HG03432 (cell line): ENCODE data around the gene HIF1A.
"Not testable (repeated sequence)": the region's sequence is repeated elsewhere in the genome, so short reads cannot be mapped to it uniquely, and the experiment has no call there.

ENCODE experiments used
- ATAC-seq: cut with Tn5 transposase; IDR thresholded peaks from one replicate; pipeline ENCODE4 v1.9.1; 2021; ENCODE audit warnings: mild to moderate bottlenecking, moderate library complexity; ENCODE audit not compliant: unreplicated experiment

HIF1A gene

DNA sequence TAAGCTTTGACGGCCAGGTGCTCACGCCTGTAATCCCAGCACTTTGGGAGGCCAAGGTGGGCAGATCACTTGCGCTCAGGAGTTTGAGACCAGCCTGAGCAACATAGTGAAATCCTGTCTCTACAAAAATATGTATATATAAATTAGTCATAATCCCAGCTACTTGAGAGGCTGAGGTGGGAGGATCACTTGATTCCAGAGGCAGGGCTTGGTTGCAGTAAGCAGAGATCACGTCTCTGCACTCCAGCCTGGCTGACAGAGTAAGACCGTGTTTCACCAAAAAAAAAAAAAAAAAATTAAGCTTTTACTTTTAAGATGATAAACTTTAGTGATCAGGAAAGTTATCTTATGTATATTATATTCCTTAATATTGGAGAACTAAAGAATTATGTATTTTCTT lies 48.9 kb downstream of the HIF1A start:
- ATAC-seq: no peak

DNA sequence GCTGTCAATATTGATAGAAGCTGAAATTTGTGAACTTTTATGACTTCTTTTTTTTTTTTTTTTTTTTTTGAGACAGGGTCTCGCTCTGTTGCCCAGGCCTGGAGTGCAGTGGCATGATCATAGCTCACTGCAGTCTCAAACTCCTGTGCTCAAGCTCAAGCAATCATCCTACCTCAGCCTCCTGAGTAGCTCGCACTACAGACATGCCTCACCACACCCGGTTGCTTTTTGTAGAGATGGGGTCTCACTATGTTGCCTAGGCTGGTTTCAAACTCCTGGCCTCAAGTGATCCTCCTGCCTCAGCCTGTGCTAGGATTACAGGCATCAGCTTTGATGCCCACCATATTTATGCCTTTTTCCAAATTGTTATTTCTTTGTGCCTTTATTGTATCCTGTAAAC lies 51.0 kb downstream of the HIF1A start:
- not testable (repeated sequence) for ATAC-seq

DNA sequence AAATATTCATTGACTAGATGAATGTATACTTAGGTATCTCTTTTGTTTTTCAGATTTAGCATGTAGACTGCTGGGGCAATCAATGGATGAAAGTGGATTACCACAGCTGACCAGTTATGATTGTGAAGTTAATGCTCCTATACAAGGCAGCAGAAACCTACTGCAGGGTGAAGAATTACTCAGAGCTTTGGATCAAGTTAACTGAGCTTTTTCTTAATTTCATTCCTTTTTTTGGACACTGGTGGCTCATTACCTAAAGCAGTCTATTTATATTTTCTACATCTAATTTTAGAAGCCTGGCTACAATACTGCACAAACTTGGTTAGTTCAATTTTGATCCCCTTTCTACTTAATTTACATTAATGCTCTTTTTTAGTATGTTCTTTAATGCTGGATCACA lies 51.6 kb downstream of the HIF1A start:
- no peak for ATAC-seq

DNA sequence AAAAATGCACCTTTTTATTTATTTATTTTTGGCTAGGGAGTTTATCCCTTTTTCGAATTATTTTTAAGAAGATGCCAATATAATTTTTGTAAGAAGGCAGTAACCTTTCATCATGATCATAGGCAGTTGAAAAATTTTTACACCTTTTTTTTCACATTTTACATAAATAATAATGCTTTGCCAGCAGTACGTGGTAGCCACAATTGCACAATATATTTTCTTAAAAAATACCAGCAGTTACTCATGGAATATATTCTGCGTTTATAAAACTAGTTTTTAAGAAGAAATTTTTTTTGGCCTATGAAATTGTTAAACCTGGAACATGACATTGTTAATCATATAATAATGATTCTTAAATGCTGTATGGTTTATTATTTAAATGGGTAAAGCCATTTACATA lies 52.0 kb downstream of the HIF1A start:
- no peak for ATAC-seq

DNA sequence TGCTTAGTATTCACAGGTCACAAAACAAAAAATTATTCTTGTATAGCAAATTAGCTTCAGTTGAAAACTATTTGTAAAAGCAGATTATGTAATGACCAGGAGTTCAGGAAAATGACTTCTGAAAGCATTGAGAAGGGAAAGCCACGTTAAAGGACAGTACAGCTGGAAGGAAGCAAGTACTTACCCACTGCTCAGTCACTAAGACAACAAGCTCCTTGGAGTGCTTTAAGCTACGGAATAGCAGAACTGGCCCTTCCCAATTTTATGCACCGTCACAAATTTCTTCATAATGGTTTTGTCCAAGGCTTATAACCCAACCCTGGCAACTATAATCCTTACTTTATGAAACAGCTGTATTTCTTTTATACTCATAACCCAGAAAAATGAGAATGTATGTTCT lies 54.0 kb downstream of the HIF1A start:
- ATAC-seq: no peak

DNA sequence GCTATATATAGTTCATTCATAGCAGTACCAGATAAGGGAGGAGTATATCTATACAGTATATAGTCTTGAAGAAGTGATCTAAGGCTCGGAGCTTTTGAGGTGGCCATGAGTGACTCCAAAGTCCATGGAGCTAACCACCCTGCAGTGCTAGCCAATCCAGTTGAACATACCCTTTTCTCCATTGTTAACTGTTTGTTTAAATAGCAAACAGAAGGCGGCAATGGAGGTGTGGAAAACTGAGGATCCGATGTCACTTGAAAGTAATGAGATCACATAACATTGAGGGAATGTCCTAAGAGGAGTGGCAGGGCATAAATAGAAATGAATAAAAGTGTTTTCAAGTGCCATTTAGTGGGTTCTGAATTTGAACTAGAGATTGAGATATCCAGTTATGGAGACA lies 54.6 kb downstream of the HIF1A start:
- no peak for ATAC-seq

DNA sequence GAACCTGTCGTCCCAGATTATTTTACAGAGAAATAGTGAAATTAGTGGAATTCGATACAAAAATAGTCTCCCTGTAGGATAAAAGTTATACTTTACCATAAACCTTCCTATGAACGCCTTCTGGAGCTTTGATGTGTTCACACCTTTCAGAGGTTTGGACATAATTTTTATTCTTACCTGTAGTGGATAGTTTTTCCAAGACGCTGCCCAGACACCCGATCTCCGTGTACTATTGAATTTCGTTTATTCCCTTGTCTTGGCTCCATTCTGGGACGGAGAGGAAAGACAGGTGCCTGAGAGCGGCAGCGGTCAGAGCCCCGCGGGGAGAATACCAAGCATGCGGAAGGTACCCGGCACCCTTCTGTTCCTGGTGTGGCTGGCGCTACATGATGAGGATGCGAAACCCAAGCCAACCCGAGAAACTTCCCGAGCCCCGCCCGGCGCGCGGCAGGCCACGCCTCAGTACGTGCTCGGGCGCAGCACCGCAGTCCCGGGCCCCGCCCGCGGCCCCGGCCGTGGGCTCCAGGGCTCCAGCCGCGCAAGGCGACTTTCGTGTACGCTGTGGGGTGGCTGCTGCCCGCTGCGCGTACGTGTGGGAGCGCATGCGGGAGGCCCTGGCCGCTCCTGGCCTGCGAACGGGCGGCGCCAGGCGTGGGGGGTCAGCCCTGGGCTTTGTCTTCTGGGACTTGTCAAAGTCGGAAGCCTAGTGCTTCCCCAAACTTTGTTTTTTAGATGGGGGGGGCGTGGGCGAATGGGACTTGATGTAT lies 55.6 kb downstream of the HIF1A start:
- peak; percentile 93 for ATAC-seq

DNA sequence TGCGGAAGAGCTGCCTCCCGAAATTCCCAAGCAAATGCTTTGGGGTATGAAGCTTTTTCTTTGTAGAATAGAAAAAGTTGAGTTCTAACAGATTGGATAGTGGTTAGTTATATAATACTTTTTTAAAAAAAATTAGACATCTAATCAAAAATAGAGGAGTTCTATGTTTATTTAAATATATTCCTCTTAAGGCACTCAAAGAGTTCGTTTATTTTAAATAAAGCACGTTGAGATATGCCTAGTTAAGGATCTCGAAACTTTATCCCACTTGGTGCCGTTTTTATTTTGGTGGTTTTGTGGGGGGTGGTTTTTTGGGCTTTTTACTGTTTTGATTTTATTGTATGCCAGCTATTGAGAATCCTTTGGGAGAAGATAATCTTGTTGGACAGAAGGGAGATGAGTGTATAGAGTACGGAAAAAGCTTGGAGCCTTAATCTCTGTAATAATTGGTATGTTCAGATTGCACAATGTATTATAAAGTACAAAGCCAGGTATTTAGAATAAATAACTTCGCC lies 56.2 kb downstream of the HIF1A start:
- no peak for ATAC-seq

DNA sequence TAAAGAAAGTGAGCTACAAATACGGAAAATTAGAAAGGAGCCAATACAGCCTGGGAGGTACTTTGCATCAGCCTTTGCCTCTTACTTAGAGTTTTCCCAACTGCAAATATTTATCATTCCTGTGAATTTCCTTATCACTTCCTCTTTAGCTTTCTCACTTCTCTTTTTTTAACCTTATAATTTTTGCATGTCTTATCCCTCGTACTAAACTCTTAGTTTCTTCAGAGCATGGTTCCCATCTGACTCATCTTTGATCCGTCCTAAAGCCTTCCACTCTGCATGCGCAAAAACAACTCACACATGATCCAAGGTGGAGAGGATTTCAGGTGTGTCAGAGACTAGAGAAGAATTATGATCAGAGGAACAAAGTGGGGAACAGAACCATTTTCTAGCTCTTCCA lies 57.3 kb downstream of the HIF1A start:
- ATAC-seq: peak; percentile 48

DNA sequence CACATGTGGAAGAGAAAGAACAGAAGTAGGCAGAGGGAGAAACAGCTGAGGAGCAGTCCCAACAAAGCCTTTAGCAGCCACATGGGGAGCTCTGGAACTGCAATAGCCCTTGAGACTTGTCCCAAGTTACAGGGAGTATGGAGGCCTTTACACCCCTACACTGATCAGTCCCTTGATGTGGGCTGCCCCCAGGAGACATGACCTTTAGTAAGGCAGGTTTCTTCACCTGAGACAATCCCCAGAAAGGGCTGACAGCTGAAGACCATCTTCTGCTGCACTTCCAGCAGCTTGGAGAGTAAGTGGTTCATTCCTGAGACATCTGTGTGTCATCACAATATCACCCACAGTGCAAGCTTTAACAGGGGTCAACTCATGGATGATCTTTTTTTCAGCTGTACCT lies 58.3 kb downstream of the HIF1A start:
- ATAC-seq: no peak

DNA sequence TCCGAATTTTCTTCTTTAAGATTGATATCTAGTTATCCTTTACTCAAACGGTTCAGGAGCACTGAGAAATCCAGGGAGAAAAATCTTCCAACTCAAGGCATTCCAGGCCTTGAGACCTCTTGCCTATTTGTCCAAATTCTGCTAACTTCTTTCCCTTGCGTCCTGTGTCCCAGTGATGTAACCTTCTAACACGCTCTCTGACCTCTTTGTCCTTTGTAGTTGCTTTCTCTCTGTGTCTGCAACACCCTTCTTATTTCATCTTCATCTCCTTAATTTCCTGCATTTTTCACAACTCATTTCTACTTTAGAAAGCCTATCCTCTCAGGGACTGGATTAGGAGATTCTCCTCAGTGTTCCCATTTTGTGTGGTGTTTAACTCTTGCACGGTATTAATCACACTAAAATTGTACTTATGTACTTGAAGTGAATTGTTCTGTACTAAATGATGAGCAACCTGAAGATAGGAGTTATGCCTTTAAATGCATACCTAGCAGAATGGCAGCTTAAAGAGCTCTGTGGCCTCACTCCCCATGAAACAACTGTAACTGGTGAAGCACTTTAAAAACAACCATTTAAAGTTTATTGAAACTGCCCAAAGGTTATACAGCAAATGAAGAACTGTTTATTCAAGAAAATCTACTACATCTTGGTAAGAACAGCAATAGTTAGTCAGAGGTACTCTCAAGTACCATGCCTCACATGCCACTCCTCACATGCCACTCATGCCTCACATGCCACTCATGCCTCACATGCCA lies 59.5 kb downstream of the HIF1A start:
- ATAC-seq: no peak

DNA sequence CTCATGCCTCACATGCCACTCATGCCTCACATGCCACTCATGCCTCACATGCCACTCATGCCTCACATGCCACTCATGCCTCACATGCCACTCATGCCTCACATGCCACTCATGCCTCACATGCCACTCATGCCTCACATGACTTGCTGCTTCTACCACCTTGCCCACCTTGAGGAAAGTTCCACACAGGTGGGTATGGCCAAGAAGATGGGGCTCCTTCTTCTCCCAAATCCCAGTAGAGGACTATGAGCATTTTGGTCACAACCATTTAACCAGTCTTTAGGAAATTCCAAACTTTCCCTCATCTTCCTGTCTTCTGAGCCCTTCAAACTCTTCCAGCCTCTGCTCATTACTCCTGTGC lies 60.0 kb downstream of the HIF1A start:
- not testable (repeated sequence) for ATAC-seq

DNA sequence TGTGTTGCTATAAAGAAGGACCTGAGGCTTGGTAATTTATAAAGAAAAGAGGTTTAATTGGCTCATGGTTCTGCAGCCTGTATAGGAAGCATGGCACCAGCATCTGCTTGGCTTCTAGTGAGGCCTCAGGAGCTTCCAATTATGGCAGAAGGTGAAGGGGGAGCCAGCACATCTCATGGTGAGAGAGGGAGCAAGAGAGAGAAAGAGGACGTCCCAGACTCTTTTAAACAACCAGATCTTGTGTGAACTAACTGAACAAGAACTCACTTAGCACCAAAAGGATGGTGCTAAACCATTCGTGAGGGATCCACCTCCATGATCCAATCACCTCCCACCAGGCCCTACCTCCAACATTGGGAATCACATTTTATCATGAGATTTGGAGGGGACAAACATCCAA lies 60.8 kb downstream of the HIF1A start:
- ATAC-seq: no peak

DNA sequence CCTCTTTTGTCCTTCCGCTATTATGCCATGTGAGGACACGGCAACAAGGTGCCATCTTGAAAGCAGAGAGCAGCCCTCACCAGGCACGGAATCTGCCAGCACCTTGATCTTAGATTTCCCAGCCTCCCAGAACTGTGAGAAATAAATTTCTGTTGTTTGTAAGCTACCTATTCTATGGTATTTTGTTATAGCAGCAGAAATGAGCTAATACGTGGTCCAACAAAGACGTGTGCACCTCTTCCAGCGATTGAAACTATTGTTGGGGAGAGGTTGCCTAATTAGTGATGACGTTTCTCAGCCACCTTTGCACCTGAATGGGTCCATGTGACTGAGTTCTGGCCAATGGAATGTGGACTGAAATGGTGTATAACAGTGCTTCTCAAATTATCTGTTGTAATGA lies 64.6 kb downstream of the HIF1A start:
- ATAC-seq: no peak

DNA sequence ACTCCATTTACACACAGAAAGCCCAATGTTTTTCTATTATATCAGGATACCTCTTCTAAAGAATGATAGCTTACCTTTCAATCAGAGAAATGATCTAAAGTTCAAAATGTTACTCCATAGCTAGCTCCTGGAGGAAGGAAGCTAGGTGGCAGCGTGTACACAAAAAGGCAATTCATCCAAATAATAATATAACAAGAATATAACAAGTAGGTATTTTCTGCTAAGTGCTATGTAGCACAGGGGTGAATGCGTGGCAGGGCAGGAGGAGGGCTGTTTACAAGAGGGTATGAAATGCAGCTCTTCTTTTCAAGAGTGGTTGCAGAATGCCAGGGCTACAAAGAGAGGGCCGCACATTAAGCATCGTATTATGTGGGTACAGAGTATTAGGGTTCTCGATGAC lies 66.2 kb downstream of the HIF1A start:
- ATAC-seq: peak; percentile 1

DNA sequence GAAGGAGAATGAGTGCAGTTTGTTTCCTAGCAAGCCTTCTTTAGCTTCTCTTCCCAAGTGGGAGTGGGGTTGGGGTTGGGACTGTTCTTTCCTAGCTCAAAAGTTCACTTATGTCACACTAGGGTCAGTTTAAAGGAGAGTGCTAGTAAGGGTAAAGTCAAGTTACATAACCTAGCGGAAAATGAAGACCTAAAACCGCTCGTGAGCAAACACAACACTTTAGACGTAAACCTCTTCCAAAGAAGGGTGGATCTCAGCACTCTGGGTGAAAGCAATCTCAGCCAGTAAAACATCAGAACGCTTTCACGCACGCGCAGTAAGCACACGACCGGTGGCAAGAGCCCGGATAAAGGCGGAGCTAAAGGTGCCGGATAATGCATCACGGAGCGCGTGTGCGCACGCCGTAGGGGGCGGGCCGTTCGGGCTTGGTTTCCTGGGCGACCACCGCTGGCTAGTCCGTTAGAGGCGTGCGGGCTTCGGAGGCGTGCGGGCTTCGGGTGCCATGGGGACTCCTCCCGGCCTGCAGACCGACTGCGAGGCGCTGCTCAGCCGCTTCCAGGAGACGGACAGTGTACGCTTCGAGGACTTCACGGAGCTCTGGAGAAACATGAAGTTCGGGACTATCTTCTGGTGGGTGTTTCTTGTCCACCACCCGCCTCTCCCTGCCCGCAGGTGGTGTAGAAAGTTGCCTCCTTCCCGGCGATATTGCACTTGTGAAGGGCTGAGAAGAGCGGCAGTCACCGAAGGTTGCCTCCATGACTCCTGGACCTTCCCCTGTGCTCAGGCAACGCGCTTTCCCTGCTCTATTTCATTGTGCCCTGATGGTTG lies 66.9 kb downstream of the HIF1A start, which contains the start of gene SNAPC1:
TSS of gene SNAPC1 (plus strand) at position 462 of the 828 bp plus-strand sequence. CDS start at position 503, 41 bp downstream.
- peak; percentile 100 for ATAC-seq

DNA sequence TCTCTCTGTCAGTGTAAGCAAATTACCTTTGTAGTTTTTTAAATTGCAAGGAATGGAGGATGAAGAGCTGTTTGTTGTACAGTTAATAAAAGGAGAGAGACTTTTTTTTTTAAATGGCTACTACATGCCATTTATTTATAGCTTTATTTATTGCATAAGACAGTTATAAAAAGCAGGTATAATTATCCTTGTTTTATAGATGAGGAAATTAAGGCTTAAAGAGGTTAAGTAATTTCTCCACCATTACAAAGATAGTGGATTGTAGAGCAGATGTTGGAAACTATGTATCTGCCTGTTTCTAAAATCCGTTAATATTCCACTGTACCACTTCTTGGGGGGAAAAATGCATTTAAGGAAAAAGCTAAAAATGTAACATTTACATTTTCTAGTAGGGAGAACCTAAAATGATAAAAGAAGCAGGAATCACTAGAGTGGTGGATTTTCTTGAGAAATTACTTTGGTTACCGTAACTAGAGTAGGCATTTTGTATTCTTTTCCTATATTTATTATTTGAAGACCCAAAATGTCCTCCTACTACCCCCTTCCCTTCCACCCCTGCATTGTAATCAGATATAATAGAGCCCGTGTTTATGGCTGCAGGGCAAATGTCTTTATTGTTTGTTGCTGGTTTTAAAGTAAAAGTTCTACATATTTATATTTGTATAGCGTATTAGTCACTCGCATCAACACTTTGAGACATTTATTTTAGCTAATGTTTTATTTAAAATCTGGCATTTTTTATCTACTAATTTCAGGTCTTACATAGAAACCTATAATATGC lies 69.2 kb downstream of the HIF1A start:
- no peak for ATAC-seq

DNA sequence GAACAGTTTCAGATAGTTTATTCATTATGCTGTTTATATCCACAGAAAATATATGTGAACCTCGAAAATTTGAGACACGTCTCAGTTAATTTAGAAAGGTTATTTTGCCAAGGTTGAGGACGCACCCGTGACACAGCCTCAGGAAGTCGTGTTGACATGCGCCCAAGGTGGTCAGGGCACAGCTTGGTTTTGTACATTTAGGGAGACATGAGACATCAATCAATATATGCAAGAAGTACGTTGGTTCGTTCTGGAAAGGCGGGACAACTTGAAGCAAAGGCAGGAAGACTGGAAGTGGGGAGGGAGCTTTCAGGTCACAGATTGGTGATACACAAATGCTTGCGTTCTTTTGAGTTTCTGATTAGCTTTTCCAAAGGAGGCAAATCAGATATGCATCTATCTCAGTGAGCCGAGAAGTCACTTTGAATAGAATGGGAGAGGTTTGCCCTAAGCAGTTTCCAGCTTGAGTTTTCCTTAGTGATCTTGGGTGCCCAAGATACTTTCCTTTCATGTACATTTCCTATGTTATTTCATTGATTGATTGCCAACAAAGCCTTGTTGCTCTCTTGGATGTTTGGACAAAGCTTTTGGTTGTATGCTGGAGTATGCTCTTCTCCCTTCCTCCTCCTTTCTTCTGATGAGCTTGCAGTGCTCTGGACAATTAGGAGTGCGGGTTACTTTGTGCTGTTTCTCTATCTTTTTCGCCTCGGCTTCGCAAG lies 70.1 kb downstream of the HIF1A start:
- no peak for ATAC-seq

DNA sequence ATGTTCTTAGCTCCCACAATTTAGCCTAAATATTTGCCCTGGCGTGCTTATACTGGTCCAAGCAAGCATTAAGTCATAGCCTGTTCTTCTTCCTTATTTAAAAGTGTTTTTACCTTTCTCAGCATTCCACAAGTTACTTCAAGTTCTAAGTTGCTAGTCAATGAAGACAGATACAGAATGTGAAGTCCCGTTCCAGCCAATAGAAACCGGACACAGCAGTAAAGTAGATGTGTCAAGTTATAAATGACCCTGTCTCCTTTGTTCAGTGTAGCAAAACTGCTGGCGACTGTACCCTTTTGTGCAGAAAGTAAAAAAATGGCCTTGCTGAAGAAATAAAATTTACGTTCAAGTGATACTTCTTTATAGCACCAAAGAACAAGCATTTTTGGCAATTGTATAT lies 70.8 kb downstream of the HIF1A start:
- ATAC-seq: no peak

DNA sequence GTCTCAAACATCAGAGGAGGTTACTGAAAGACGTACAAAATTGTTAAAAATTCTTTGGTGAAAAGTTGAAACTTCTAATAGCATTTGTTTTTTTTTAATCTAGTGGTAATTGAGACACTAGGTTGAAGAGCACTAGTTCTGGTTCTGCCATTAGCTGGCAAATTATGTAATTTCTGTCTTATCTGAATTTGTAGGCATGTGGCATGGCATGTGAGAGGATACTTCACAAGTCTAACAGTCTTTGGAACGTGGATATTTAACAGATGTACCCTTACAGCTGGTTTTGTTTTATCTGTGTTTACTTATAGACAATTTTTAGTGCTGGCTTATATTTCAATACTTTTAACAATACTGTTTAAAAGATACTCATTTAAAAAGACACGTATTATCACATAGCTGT lies 72.9 kb downstream of the HIF1A start:
- no peak for ATAC-seq
